HG03469 (cell line): ENCODE data around the gene LIMD2.

Experiments
- ATAC-seq: cut with Tn5 transposase; IDR thresholded peaks from one replicate; pipeline ENCODE4 v1.9.1; 2021; ENCODE audit warnings: mild to moderate bottlenecking, moderate library complexity, moderate number of reproducible peaks; ENCODE audit not compliant: unreplicated experiment

The LIMD2 gene

GRCh38 chr17:63685041-63685440, 14.9 kb downstream of the LIMD2 start:
- ATAC-seq, result no peak

GRCh38 chr17:63682981-63683380, 16.9 kb downstream of the LIMD2 start:
- no peak for ATAC-seq

GRCh38 chr17:63682441-63682840, 17.5 kb downstream of the LIMD2 start:
- no peak for ATAC-seq

- ATAC-seq, result no peak
Observed at GRCh38 chr17:63681530-63681929, 18.4 kb downstream of the LIMD2 start.

GRCh38 chr17:63680700-63681099, 19.2 kb downstream of the LIMD2 start:
- no peak for ATAC-seq

- no peak for ATAC-seq
Observed at GRCh38 chr17:63679214-63679613, 20.7 kb downstream of the LIMD2 start.

- no peak for ATAC-seq
Observed at GRCh38 chr17:63676584-63676983, 23.3 kb downstream of the LIMD2 start.

GRCh38 chr17:63675607-63676546, 24.0 kb downstream of the LIMD2 start:
- ATAC-seq, result no peak

- ATAC-seq, result no peak
Observed at GRCh38 chr17:63675231-63675606, 24.7 kb downstream of the LIMD2 start.

GRCh38 chr17:63672856-63673255, 27.1 kb downstream of the LIMD2 start:
- no peak for ATAC-seq

- peak; percentile 52 for ATAC-seq
Observed at GRCh38 chr17:63665527-63666214, 34.3 kb downstream of the LIMD2 start.

GRCh38 chr17:63659850-63660249, 40.1 kb downstream of the LIMD2 start:
- no peak for ATAC-seq

- no peak for ATAC-seq
Observed at GRCh38 chr17:63658366-63658765, 41.6 kb downstream of the LIMD2 start.

GRCh38 chr17:63657786-63658185, 42.1 kb downstream of the LIMD2 start:
- no peak for ATAC-seq

GRCh38 chr17:63653050-63653449, 46.9 kb downstream of the LIMD2 start:
- ATAC-seq, result no peak

- no peak for ATAC-seq
Observed at GRCh38 chr17:63652106-63652505, 47.8 kb downstream of the LIMD2 start.

- ATAC-seq, result no peak
Observed at GRCh38 chr17:63649813-63650212, 50.1 kb downstream of the LIMD2 start.

- ATAC-seq, result no peak
Observed at GRCh38 chr17:63647936-63648335, 52.0 kb downstream of the LIMD2 start.

- no peak for ATAC-seq
Observed at GRCh38 chr17:63647065-63647725, 52.7 kb downstream of the LIMD2 start.

GRCh38 chr17:63646488-63646806, 53.5 kb downstream of the LIMD2 start:
- no peak for ATAC-seq
